Activated CD8-positive, alpha-beta memory T cell treated with anti-CD3 and anti-CD28 coated beads, Interleukin-2, amount 10 ng/mL, durations not matched to agents 7 days and 5 days (primary cell): Measurements from ENCODE around the gene CTXND2. TPM values are rescaled to one million over a fixed set of nuclear protein-coding genes. Genes with fewer than 3 reads are reported as not detected.

ENCODE experiments used
- ATAC-seq: fragments of 150-1000 bp; cut with Tn5 transposase; one replicate; pipeline ENCODE4 v1.10.0; 2021; ENCODE audit warnings: moderate library complexity
- CTCF ChIA-PET: fragments of 350-600 bp; sonication (Branson Sonifier 250); formaldehyde crosslinking; loops from one replicate; lab custom pipeline; 2021; ENCODE audit warnings: antibody characterized with exemption; lab: Charles Lee
- DNase-seq: peaks from one replicate; pipeline ENCODE4 v3.0.0-alpha.2; 2020
- H3K27ac Mint-ChIP-seq: one replicate; pipeline ENCODE4 v1.8.0; 2021; ENCODE audit warnings: mild to moderate bottlenecking, mixed read lengths
- H3K27me3 Mint-ChIP-seq: one replicate; pipeline ENCODE4 v1.8.0; 2021; ENCODE audit warnings: mixed read lengths
- H3K36me3 Mint-ChIP-seq: one replicate; pipeline ENCODE4 v1.8.0; 2021; ENCODE audit warnings: mild to moderate bottlenecking, mixed read lengths
- H3K4me1 Mint-ChIP-seq: one replicate; pipeline ENCODE4 v1.8.0; 2021; ENCODE audit warnings: mixed read lengths
- H3K4me3 Mint-ChIP-seq: one replicate; pipeline ENCODE4 v1.8.0; 2021; ENCODE audit warnings: mild to moderate bottlenecking, moderate library complexity, mixed read lengths
- H3K9me3 Mint-ChIP-seq: one replicate; pipeline ENCODE4 v1.8.0; 2022; ENCODE audit warnings: low read depth, mixed read lengths
- total RNA-seq, 2 experiments: library from RNA; stranded (reverse); gene quantifications; one replicate each; pipeline ENCODE4 v1.2.3, GENCODE V29; 2021

CTXND2 gene
- total RNA-seq, 2 experiments from 2014 or later, result not detected

DNA sequence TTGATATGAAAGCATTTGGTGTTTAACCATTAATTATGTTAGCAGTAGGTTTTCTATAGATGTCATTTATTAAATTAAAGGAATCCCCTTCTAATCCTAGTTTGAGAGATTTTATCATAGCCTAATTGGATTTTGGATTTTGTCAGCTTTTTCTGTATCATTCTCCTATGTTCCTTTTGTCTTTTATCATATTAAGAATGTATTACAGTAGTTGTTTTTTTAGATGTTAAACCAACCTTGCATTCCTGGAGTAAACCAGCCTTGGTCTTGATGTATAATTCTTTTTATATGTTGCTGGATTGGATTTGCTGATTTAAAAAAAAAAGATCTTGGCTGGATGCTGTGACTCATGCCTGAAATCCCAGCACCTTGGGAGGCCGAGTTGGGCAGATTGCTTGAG, 44.8 kb downstream of the CTXND2 start:
- Mint-ChIP-seq H3K4me3 (no peak overlapping the region), H3K9me3 (peaks cover 15% of the 10 kb centered on the region), H3K36me3 (peaks cover 73% of the 10 kb centered on the region), H3K27ac (no peak overlapping the region), H3K27me3 (no peaks in the 10 kb centered on the region), H3K4me1 (peaks cover 21% of the 10 kb centered on the region)
- ATAC-seq (no peak), DNase-seq (no peak)
- CTCF ChIA-PET, result interaction anchor here (1.2 to 1.5 kb wide), 2 partner anchors 9 to 112 kb away, joined by 3 to 5 read pairs; no protein-coding TSS in a partner anchor

DNA sequence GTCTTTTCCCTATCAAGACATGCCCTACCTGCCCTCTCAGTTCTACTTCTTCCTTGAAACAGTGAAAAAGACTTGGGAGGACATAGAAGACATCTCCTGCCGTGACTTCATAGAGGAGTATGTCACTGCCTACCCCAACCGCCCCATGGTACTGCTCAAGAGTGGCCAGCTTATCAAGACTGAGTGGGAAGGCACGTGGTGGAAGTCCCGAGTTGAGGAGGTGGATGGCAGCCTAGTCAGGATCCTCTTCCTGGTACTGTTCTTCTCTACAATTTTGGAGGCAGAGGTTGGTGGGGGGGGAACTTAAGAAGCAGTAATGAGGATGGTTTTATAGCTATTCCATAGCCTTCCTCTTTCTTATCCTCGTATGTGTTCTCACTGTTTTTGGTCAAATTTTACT, 57.9 kb downstream of the CTXND2 start:
- Mint-ChIP-seq H3K9me3 (no peaks in the 10 kb centered on the region), H3K27ac (peak overlapping the region; percentile 1), H3K4me3 (no peak overlapping the region), H3K36me3 (peaks cover 52% of the 10 kb centered on the region), H3K27me3 (no peaks in the 10 kb centered on the region), H3K4me1 (no peaks in the 10 kb centered on the region)
- no peak for DNase-seq
- CTCF ChIA-PET, result interaction anchor here (1.3 kb wide), 1 partner anchor 22 kb away, joined by 3 read pairs; no protein-coding TSS in a partner anchor
- ATAC-seq, result no peak

DNA sequence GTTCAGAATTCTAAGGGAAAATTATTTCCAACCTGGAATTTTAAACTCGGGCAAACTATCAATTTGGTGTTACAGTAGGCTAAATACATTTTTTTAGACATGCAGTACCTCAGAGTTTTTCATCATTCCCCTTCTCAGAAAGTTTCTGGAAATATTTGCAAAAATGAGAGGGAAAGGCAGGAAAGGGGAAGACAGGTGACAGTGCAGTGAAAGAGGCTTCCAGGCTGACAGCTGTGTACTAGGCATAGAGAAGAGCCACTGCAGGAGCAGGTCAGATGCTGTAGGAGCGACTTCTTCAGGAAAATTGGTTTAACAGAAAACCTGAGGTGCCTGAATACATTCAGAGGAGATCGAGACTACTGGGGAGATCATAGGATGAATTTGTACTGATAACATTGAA, 67.8 kb downstream of the CTXND2 start:
- Mint-ChIP-seq H3K27me3 (no peaks in the 10 kb centered on the region), H3K36me3 (peaks cover 49% of the 10 kb centered on the region), H3K27ac (no peak overlapping the region), H3K4me1 (peaks cover 6% of the 10 kb centered on the region), H3K9me3 (no peaks in the 10 kb centered on the region), H3K4me3 (no peak overlapping the region)
- CTCF ChIA-PET, result interaction anchor here (0.6 kb wide), 1 partner anchor 303 kb away, joined by 3 read pairs; no protein-coding TSS in a partner anchor
- no peak for DNase-seq
- no peak for ATAC-seq

DNA sequence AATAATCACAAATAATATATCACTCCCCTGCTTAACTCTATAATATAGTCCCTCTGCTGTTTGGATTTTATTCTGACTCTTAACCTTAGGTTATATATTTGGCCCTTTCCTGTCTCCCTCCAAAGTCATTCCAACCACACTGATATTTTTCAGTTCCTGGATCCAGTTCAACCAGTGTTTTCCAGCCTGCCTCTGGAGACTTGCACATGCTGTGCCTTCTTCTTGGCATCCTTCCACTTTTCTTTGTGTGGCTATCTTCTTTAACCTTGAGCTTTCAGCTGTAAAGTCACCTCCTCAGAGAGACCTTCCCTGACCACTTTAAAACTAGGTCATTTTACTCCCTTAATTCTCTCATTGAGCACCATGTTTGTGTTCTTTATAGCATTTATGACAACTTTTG, 68.3 kb downstream of the CTXND2 start:
- no peak for ATAC-seq
- Mint-ChIP-seq H3K4me3 (no peak overlapping the region), H3K36me3 (peaks cover 49% of the 10 kb centered on the region), H3K4me1 (peaks cover 6% of the 10 kb centered on the region), H3K27ac (peak overlapping the region; percentile 13), H3K9me3 (no peaks in the 10 kb centered on the region), H3K27me3 (no peaks in the 10 kb centered on the region)
- CTCF ChIA-PET, result interaction anchor here (0.6 kb wide), 1 partner anchor 303 kb away, joined by 3 read pairs; no protein-coding TSS in a partner anchor
- no peak for DNase-seq

DNA sequence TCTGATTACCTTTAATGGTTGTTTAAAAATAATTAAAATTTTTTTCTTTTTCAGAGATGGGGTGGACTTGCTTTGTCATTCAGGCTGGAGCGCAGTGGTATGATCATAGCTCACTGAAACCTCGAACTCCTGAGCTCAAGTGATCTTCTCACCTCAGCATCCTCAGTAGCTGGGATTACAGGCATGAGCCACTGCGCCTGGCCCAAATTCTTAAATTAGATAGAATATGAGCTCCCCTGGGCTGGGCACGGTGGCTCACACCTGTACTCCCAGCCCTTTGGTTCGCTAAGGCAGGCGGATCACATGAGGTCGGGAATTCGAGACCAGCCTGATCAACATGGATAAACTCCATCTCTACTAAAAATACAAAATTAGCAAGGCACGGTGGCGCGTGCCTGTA, 70.7 kb downstream of the CTXND2 start:
- Mint-ChIP-seq H3K27me3 (no peaks in the 10 kb centered on the region), H3K4me3 (no peak overlapping the region), H3K36me3 (peaks cover 50% of the 10 kb centered on the region), H3K9me3 (no peaks in the 10 kb centered on the region), H3K4me1 (peaks cover 6% of the 10 kb centered on the region), H3K27ac (no peak overlapping the region)
- CTCF ChIA-PET, result interaction anchor here (1.4 to 1.6 kb wide), 2 partner anchors 13 to 20 kb away, joined by 4 to 7 read pairs; no protein-coding TSS in a partner anchor
- no peak for ATAC-seq
- DNase-seq, result no peak

DNA sequence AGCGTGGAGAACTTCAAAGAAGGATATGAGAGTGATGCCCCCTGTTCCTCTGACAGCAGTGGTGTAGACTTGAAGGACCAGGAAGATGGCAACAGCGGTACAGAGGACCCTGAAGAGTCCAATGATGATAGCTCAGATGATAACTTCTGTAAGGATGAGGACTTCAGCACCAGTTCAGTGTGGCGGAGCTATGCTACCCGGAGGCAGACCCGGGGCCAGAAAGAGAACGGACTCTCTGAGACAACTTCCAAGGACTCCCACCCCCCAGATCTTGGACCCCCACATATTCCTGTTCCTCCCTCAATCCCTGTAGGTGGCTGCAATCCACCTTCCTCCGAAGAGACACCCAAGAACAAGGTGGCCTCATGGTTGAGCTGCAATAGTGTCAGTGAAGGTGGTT, 73.7 kb downstream of the CTXND2 start:
- no peak overlapping the region for H3K27ac Mint-ChIP-seq
- H3K36me3 Mint-ChIP-seq, result peaks cover 55% of the 10 kb centered on the region
- ATAC-seq (no peak), DNase-seq (no peak)
- H3K27me3 Mint-ChIP-seq, result no peaks in the 10 kb centered on the region
- no peak overlapping the region for H3K4me3 Mint-ChIP-seq
- CTCF ChIA-PET, result interaction anchor here (0.7 kb wide), 1 partner anchor 425 kb away, joined by 3 read pairs; no protein-coding TSS in a partner anchor
- peaks cover 6% of the 10 kb centered on the region for H3K4me1 Mint-ChIP-seq
- H3K9me3 Mint-ChIP-seq, result no peaks in the 10 kb centered on the region

DNA sequence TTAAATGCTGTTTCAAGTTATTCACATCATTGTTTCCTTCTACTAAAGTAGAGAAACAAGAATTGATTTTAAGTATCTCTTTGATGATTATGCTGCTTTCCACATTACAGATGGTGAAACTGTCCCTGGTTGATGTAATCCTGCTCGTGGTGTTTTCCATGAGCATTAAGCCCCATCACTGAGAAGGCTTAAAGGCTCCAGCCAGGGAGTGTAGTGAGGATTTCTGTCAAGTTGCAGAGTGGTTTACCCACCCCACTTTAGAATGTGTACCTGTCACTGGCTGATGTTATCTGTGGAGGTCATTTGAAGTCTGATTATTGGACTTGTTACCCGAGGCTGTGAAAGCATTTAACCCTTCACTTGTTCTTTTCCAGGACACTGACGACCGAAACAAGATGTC, 74.8 kb downstream of the CTXND2 start:
- CTCF ChIA-PET, result interaction anchor here (1.4 kb wide), 1 partner anchor 34 kb away, joined by 3 read pairs; no protein-coding TSS in a partner anchor
- DNase-seq, result no peak
- Mint-ChIP-seq H3K36me3 (peaks cover 65% of the 10 kb centered on the region), H3K27me3 (no peaks in the 10 kb centered on the region), H3K9me3 (no peaks in the 10 kb centered on the region), H3K27ac (no peak overlapping the region), H3K4me3 (no peak overlapping the region), H3K4me1 (peaks cover 4% of the 10 kb centered on the region)
- ATAC-seq, result no peak

Other genes starting within 250 kb of the CTXND2 start
- gene GOLPH3L, start 190.0 kb upstream of the CTXND2 start, total RNA-seq, result 10 to 100 TPM; 20.7 to 22.6 TPM
- gene HORMAD1, start 166.2 kb upstream of the CTXND2 start, total RNA-seq, result under 1 TPM in 1 of 2 experiments, not detected in 1; 0.26 TPM
- 10 to 100 TPM; 85.3 to 95.9 TPM for gene CTSS, start 121.4 kb upstream of the CTXND2 start, total RNA-seq
- 1 to 10 TPM; 5.7 to 6.4 TPM for gene CTSK, start 78.9 kb upstream of the CTXND2 start, total RNA-seq
- 10 to 100 TPM; 35.7 to 49.7 TPM for gene ARNT, start 10.5 kb upstream of the CTXND2 start, total RNA-seq
- 10 to 100 TPM; 61.5 to 67.6 TPM for gene SETDB1, start 39.2 kb downstream of the CTXND2 start, total RNA-seq
- gene CERS2, start 87.7 kb downstream of the CTXND2 start, total RNA-seq, result 100 to 1,000 TPM; 144 to 170 TPM
- gene ANXA9, start 95.2 kb downstream of the CTXND2 start, total RNA-seq, result under 1 TPM in 1 of 2 experiments, not detected in 1; 0.23 TPM
- 1 to 10 TPM; 4.2 to 7.0 TPM for gene MINDY1, start 119.8 kb downstream of the CTXND2 start, total RNA-seq
- gene PRUNE1, start 121.3 kb downstream of the CTXND2 start, total RNA-seq, result 10 to 100 TPM; 14.7 to 17.4 TPM
- gene BNIPL, start 149.4 kb downstream of the CTXND2 start, total RNA-seq, result 1 to 10 TPM; 1.0 to 2.0 TPM
- gene C1orf56, start 160.6 kb downstream of the CTXND2 start, total RNA-seq, result 1 to 10 TPM; 1.2 to 2.0 TPM
- gene CDC42SE1, start 172.5 kb downstream of the CTXND2 start, total RNA-seq, result 100 to 1,000 TPM; 214 to 235 TPM
- 1 to 10 TPM; 4.1 to 5.0 TPM for gene MLLT11, start 173.3 kb downstream of the CTXND2 start, total RNA-seq
- 10 to 100 TPM; 20.0 to 23.9 TPM for gene GABPB2, start 183.6 kb downstream of the CTXND2 start, total RNA-seq